Neural cell (in vitro differentiated cells): ENCODE results near the gene ARPC4.

Experiments
- EP300 ChIP-seq: fragments of 450-650 bp; conservative IDR thresholded peaks from 2 replicates; pipeline ENCODE4 v1.6.1; 2014; ENCODE audit warnings: antibody characterized with exemption, mild to moderate bottlenecking, moderate library complexity; ENCODE audit not compliant: poor library complexity, severe bottlenecking
- POLR2AphosphoS5 ChIP-seq: IDR thresholded peaks from 2 replicates; pipeline ENCODE4 v1.6.1; 2012
- RAD21 ChIP-seq: fragments of 450-650 bp; conservative IDR thresholded peaks from 2 replicates; pipeline ENCODE4 v1.6.1; 2014; ENCODE audit warnings: antibody characterized with exemption, mild to moderate bottlenecking, moderate library complexity
- TAF1 ChIP-seq: IDR thresholded peaks from 2 replicates; pipeline ENCODE4 v1.6.1; 2012; ENCODE audit warnings: low read depth
- TF ChIP-seq, protein P1 (sequence below): fragments of 450-650 bp; IDR thresholded peaks from 2 replicates; pipeline ENCODE4 v1.5.1; 2014; ENCODE audit warnings: antibody characterized with exemption, mild to moderate bottlenecking, moderate library complexity; ENCODE audit not compliant: poor library complexity, severe bottlenecking

DNA sequence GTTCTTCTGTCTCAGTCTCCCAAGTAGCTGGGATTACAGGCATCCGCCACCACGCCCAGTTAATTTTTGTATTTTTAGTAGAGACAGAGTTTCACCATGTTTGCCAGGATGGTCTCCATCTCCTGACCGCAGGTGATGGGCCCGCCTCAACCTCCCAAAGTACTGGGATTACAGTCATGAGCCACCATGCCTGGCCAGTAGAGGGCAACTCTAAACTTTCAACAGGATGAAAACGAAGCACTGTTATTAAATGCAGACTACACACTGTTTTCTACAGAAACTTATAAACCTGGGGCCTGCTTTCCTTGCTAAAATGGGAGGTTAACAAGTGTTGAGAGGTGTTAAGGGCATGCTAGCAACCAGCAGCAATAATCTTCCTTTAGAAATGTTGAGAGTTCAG lies 7.6 kb downstream of the ARPC4 start:
- TF ChIP-seq, protein P1, sequence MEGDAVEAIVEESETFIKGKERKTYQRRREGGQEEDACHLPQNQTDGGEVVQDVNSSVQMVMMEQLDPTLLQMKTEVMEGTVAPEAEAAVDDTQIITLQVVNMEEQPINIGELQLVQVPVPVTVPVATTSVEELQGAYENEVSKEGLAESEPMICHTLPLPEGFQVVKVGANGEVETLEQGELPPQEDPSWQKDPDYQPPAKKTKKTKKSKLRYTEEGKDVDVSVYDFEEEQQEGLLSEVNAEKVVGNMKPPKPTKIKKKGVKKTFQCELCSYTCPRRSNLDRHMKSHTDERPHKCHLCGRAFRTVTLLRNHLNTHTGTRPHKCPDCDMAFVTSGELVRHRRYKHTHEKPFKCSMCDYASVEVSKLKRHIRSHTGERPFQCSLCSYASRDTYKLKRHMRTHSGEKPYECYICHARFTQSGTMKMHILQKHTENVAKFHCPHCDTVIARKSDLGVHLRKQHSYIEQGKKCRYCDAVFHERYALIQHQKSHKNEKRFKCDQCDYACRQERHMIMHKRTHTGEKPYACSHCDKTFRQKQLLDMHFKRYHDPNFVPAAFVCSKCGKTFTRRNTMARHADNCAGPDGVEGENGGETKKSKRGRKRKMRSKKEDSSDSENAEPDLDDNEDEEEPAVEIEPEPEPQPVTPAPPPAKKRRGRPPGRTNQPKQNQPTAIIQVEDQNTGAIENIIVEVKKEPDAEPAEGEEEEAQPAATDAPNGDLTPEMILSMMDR, result peak; percentile 20
- TF ChIP-seq RAD21, result no peak
- TF ChIP-seq TAF1, result no peak
- no peak for TF ChIP-seq EP300
- no peak for TF ChIP-seq POLR2AphosphoS5
